Panc1 (cell line): Measurements from ENCODE around the gene SFMBT1. TPM values are rescaled to one million over a fixed set of nuclear protein-coding genes. Genes with fewer than 3 reads are reported as not detected.

Source experiments
- ATAC-seq: fragments of 200-7000 bp; cut with Tn5 transposase; 2 replicates; pipeline ENCODE4 v1.9.1; 2020; ENCODE audit warnings: mild to moderate bottlenecking, moderate library complexity
- BruUV-seq: library from RNA; stranded (reverse); fragments of 400-500 nt; replicated peaks from 2 replicates; lab custom pipeline; 2021; lab: Mats Ljungman, UMichigan
- CTCF ChIA-PET: fragments of 300-600 bp; sonication (Branson Sonifier 250); formaldehyde crosslinking; loops from one replicate; lab custom pipeline; 2022; ENCODE audit warnings: antibody characterized with exemption; lab: Charles Lee
- POLR2A ChIA-PET: fragments of 300-600 bp; sonication (Branson Sonifier 250); formaldehyde crosslinking; loops from one replicate; lab custom pipeline; 2022; ENCODE audit warnings: antibody characterized with exemption; lab: Charles Lee
- DNase-seq: peaks from one replicate; pipeline ENCODE4 v3.0.0-alpha.2; 2010; ENCODE audit warnings: low read depth, low spot score
- H3K27ac ChIP-seq: 2 replicates; pipeline ENCODE4 v1.5.1; 2011; ENCODE audit warnings: mild to moderate bottlenecking, low read length, inconsistent platforms
- H3K27me3 ChIP-seq: fragments of 200-500 bp; sonication (Bioruptor generic); 2 replicates; pipeline ENCODE4 v1.6.0; 2014; ENCODE audit warnings: low read length, inconsistent platforms; ENCODE audit not compliant: control insufficient read depth, insufficient read depth
- H3K36me3 ChIP-seq: fragments of 200-500 bp; sonication (Bioruptor generic); 2 replicates; pipeline ENCODE4 v1.5.1; 2014; ENCODE audit warnings: inconsistent platforms, mild to moderate bottlenecking, low read length, moderate library complexity; ENCODE audit not compliant: control insufficient read depth, insufficient read depth
- H3K4me1 ChIP-seq: 2 replicates; pipeline ENCODE4 v1.5.1; 2011; ENCODE audit warnings: inconsistent platforms, mild to moderate bottlenecking, low read length, moderate library complexity; ENCODE audit not compliant: control insufficient read depth, insufficient read depth
- H3K4me3 ChIP-seq, 2 experiments: 2 replicates each; pipeline ENCODE4 v1.5.1; 2011 to 2012; ENCODE audit warnings: low read depth in 2 of 2, low read length in 2 of 2, mild to moderate bottlenecking in 2 of 2, inconsistent platforms in 1 of 2, moderate library complexity in 1 of 2
- H3K9me3 ChIP-seq: fragments of 200-500 bp; sonication (Bioruptor generic); 2 replicates; pipeline ENCODE4 v1.5.1; 2014; ENCODE audit warnings: low read depth, mild to moderate bottlenecking, inconsistent platforms, low read length, moderate library complexity; ENCODE audit not compliant: control insufficient read depth, insufficient read depth
- POLR2AphosphoS5 ChIP-seq: IDR thresholded peaks from 2 replicates; pipeline ENCODE4 v1.6.1; 2012; ENCODE audit warnings: mild to moderate bottlenecking, low read depth, low read length, moderate library complexity
- SIN3A ChIP-seq: IDR thresholded peaks from 2 replicates; pipeline ENCODE4 v1.6.1; 2012; ENCODE audit warnings: low read depth, mild to moderate bottlenecking, low read length, moderate library complexity, borderline replicate concordance; ENCODE audit not compliant: insufficient read depth
- TCF7L2 ChIP-seq: IDR thresholded peaks from 2 replicates; pipeline ENCODE4 v1.6.1; 2011; ENCODE audit warnings: mild to moderate bottlenecking, low read depth, low read length, inconsistent platforms
- in situ Hi-C: cut with HindIII; loops from 2 replicates; pipeline ENCODE4 v1.10.0; 2016; ENCODE audit warnings: low sequenced_read_pairs, low pct_unique_long_range_greater_than_20kb
- intact Hi-C: fragments of 100-400 bp; cut with micrococcal nuclease; formaldehyde crosslinking; loops from one replicate; pipeline ENCODE4 v1.10.0; 2022; ENCODE audit not compliant: unreplicated experiment
- total RNA-seq: library from RNA; stranded (reverse); gene quantifications from one replicate; pipeline ENCODE4 v1.2.1, GENCODE V29; 2021; ENCODE audit not compliant: unreplicated experiment
- TF ChIP-seq, protein P1 (sequence below): fragments of 450-650 bp; IDR thresholded peaks from 2 replicates; pipeline ENCODE4 v1.5.1; 2017; ENCODE audit warnings: mild to moderate bottlenecking
- TF ChIP-seq, protein P2 (sequence below), 2 experiments: IDR thresholded peaks; 2 replicates each; pipeline ENCODE4 v1.6.1; 2011 to 2012; ENCODE audit warnings: low read depth in 2 of 2, control low read depth in 1 of 2, low read length in 1 of 2, mild to moderate bottlenecking in 1 of 2, moderate library complexity in 1 of 2; ENCODE audit not compliant: insufficient read depth in 1 of 2

Gene SFMBT1
- total RNA-seq, 1 experiment from 2014 or later = 24.4 TPM

DNA sequence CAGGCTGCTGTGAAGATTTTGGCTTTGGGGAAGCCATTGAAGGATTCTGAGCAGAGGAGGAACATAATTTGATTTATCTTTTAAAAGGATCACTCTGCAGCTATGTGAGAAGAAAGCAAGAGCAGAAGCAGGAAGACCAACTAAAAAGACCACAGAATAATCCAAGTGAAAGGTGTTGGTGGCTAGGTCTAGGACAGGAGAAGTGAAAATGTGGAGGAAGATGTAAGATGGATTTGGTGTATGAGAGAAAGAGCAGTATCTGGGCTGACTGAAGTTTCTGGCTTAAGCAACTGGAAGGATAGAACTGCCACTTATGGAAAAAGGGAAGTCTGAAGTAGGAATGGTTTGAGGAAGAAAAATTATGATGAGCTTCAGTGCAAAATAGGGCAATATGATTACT is 62.0 kb downstream of the SFMBT1 start:
- Histone ChIP-seq H3K4me3 (no peak overlapping the region), H3K4me1 (no peaks in the 10 kb centered on the region; the same call in 1 of the 2 replicates), H3K27ac (no peak overlapping the region), H3K9me3 (no peaks in the 10 kb centered on the region), H3K27me3 (no peaks in the 10 kb centered on the region), H3K36me3 (no peaks in the 10 kb centered on the region)
- BruUV-seq = no TSS peak
- in situ Hi-C loops (no loop called here), intact Hi-C loops (no loop called here)
- no peak for DNase-seq
- ChIA-PET POLR2A (interaction anchor here (0.6 kb wide), 2 partner anchors 19 to 62 kb away, joined by 3 to 8 read pairs; partner anchors contain the start of gene SFMBT1), CTCF (no interaction called here)
- TF ChIP-seq POLR2AphosphoS5 (no peak), SIN3A (no peak), TCF7L2 (no peak)
- TF ChIP-seq, protein P1, sequence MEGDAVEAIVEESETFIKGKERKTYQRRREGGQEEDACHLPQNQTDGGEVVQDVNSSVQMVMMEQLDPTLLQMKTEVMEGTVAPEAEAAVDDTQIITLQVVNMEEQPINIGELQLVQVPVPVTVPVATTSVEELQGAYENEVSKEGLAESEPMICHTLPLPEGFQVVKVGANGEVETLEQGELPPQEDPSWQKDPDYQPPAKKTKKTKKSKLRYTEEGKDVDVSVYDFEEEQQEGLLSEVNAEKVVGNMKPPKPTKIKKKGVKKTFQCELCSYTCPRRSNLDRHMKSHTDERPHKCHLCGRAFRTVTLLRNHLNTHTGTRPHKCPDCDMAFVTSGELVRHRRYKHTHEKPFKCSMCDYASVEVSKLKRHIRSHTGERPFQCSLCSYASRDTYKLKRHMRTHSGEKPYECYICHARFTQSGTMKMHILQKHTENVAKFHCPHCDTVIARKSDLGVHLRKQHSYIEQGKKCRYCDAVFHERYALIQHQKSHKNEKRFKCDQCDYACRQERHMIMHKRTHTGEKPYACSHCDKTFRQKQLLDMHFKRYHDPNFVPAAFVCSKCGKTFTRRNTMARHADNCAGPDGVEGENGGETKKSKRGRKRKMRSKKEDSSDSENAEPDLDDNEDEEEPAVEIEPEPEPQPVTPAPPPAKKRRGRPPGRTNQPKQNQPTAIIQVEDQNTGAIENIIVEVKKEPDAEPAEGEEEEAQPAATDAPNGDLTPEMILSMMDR = no peak
- TF ChIP-seq, protein P2, sequence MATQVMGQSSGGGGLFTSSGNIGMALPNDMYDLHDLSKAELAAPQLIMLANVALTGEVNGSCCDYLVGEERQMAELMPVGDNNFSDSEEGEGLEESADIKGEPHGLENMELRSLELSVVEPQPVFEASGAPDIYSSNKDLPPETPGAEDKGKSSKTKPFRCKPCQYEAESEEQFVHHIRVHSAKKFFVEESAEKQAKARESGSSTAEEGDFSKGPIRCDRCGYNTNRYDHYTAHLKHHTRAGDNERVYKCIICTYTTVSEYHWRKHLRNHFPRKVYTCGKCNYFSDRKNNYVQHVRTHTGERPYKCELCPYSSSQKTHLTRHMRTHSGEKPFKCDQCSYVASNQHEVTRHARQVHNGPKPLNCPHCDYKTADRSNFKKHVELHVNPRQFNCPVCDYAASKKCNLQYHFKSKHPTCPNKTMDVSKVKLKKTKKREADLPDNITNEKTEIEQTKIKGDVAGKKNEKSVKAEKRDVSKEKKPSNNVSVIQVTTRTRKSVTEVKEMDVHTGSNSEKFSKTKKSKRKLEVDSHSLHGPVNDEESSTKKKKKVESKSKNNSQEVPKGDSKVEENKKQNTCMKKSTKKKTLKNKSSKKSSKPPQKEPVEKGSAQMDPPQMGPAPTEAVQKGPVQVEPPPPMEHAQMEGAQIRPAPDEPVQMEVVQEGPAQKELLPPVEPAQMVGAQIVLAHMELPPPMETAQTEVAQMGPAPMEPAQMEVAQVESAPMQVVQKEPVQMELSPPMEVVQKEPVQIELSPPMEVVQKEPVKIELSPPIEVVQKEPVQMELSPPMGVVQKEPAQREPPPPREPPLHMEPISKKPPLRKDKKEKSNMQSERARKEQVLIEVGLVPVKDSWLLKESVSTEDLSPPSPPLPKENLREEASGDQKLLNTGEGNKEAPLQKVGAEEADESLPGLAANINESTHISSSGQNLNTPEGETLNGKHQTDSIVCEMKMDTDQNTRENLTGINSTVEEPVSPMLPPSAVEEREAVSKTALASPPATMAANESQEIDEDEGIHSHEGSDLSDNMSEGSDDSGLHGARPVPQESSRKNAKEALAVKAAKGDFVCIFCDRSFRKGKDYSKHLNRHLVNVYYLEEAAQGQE (IDR thresholded peaks at IDR 0.05; ENCODE audit: insufficient read depth in 1 of 2, low read depth in 2 of 2, low read length in 1 of 2) = no peak
- no peak for ATAC-seq

DNA sequence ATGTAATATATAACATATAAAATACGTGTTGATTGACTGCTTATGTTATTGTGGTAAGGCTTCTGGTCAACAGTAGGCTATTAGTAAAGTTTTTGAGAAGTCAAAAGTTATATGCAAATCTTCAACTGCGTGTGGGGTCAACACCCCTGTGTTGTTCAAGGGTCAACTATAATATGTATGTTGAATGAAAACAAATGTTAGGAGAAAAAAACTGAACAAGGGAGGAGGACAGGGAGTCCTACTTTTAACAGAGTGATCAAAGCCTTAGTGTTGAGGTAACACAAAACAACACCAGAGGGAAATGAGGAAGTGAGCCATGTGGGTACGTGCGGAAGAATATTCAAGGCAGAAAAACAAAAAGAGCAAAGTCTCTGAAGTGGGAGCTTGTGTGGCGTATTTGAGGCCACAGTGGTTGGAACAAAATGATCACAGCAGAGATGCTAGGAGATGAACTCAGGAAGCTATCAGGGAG is 62.5 kb downstream of the SFMBT1 start:
- ATAC-seq = no peak
- H3K36me3 ChIP-seq = no peaks in the 10 kb centered on the region
- H3K9me3 ChIP-seq = no peaks in the 10 kb centered on the region
- ChIA-PET POLR2A (interaction anchor here (0.6 kb wide), 1 partner anchor 18 kb away, joined by 8 read pairs; no protein-coding TSS in a partner anchor), CTCF (no interaction called here)
- H3K27me3 ChIP-seq = no peaks in the 10 kb centered on the region
- H3K4me3 ChIP-seq = no peak overlapping the region
- in situ Hi-C loops = no loop called here
- H3K27ac ChIP-seq = no peak overlapping the region
- H3K4me1 ChIP-seq = no peaks in the 10 kb centered on the region; the same call in 1 of the 2 replicates
- TF ChIP-seq, protein P1 = no peak
- TF ChIP-seq SIN3A (no peak), POLR2AphosphoS5 (no peak), TCF7L2 (no peak)
- TF ChIP-seq, protein P2 (IDR thresholded peaks at IDR 0.05; ENCODE audit: insufficient read depth in 1 of 2, low read depth in 2 of 2, low read length in 1 of 2) = no peak
- intact Hi-C loops = no loop called here
- no peak for DNase-seq
- no TSS peak for BruUV-seq
